Activated gamma-delta T cell treated with Interleukin-2 at 50 U/mL for 16 hours (primary cell): Measurements from ENCODE around the gene TBC1D1.

Experiments
- DNase-seq: peaks from one replicate; pipeline ENCODE4 v3.0.0-alpha.2; 2020

TBC1D1 gene

GRCh38 chr4:37890801-37891259 is at the start of gene TBC1D1:
Gene TBC1D1 (plus strand): TSS chr4:37891084. CDS start chr4:37902096, 11,012 bp downstream.
- no peak for DNase-seq

- no peak for DNase-seq
Observed at GRCh38 chr4:37844204-37844603, 46.7 kb upstream of the TBC1D1 start.

GRCh38 chr4:37845201-37845600 is 45.7 kb upstream of the TBC1D1 start:
- no peak for DNase-seq

- DNase-seq, result no peak
Observed at GRCh38 chr4:37847311-37847884, 43.5 kb upstream of the TBC1D1 start.

GRCh38 chr4:37852376-37852775 is 38.5 kb upstream of the TBC1D1 start:
- no peak for DNase-seq

GRCh38 chr4:37858112-37858511 is 32.8 kb upstream of the TBC1D1 start:
- no peak for DNase-seq

GRCh38 chr4:37858872-37859271 is 32.0 kb upstream of the TBC1D1 start:
- DNase-seq, result no peak

GRCh38 chr4:37860266-37860665 is 30.6 kb upstream of the TBC1D1 start:
- DNase-seq, result no peak

GRCh38 chr4:37862961-37863360 is 27.9 kb upstream of the TBC1D1 start:
- no peak for DNase-seq

GRCh38 chr4:37864786-37865185 is 26.1 kb upstream of the TBC1D1 start:
- DNase-seq, result no peak

GRCh38 chr4:37865450-37865849 is 25.4 kb upstream of the TBC1D1 start:
- no peak for DNase-seq

GRCh38 chr4:37867102-37867501 is 23.8 kb upstream of the TBC1D1 start:
- DNase-seq, result no peak

GRCh38 chr4:37868238-37868637 is 22.6 kb upstream of the TBC1D1 start:
- no peak for DNase-seq

- no peak for DNase-seq
Observed at GRCh38 chr4:37872310-37872988, 18.4 kb upstream of the TBC1D1 start.

- DNase-seq, result no peak
Observed at GRCh38 chr4:37873386-37873785, 17.5 kb upstream of the TBC1D1 start.

- no peak for DNase-seq
Observed at GRCh38 chr4:37876156-37876555, 14.7 kb upstream of the TBC1D1 start.

- no peak for DNase-seq
Observed at GRCh38 chr4:37879365-37879764, 11.5 kb upstream of the TBC1D1 start.

GRCh38 chr4:37881811-37882210 is 9.1 kb upstream of the TBC1D1 start:
- DNase-seq, result no peak

GRCh38 chr4:37882665-37883296 is 8.1 kb upstream of the TBC1D1 start:
- no peak for DNase-seq

GRCh38 chr4:37884855-37885487 is 5.9 kb upstream of the TBC1D1 start:
- DNase-seq, result no peak

- DNase-seq, result no peak
Observed at GRCh38 chr4:37885496-37885895, 5.4 kb upstream of the TBC1D1 start.

- DNase-seq, result peak; percentile 18
Observed at GRCh38 chr4:37889849-37890800, 759 bp upstream of the TBC1D1 start.
